B cell (primary cell): ENCODE data around the gene PIGM. TPM values are rescaled to one million over a fixed set of nuclear protein-coding genes. Genes with fewer than 3 reads are reported as not detected.

Source experiments
- ATAC-seq: fragments of 200-7000 bp; cut with Tn5 transposase; one replicate; pipeline ENCODE4 v1.10.0; 2021; ENCODE audit warnings: low read depth, mild to moderate bottlenecking, moderate number of reproducible peaks, moderate library complexity
- CTCF ChIA-PET: fragments of 350-600 bp; sonication (Branson Sonifier 250); formaldehyde crosslinking; loops from one replicate; lab custom pipeline; 2021; ENCODE audit warnings: antibody characterized with exemption, inconsistent platforms; lab: Charles Lee
- POLR2A ChIA-PET: fragments of 350-600 bp; sonication (Branson Sonifier 250); formaldehyde crosslinking; loops from one replicate; lab custom pipeline; 2021; ENCODE audit warnings: antibody characterized with exemption; lab: Charles Lee
- DNase-seq: peaks from one replicate; pipeline ENCODE4 v3.0.0; 2013
- H2AFZ ChIP-seq: 2 replicates; pipeline ENCODE4 v1.6.1; 2012; ENCODE audit warnings: mild to moderate bottlenecking, low read depth, low read length; ENCODE audit not compliant: insufficient read depth, poor library complexity, severe bottlenecking
- H3K27ac ChIP-seq, 2 donors: 1 replicate in 1 of 2; 2 replicates in 1 of 2; pipeline ENCODE4 v1.5.1; 2012 to 2013; ENCODE audit warnings: low read length in 2 of 2, mild to moderate bottlenecking in 2 of 2, moderate library complexity in 1 of 2
- H3K27me3 ChIP-seq, 4 experiments: fragments of 200-600 bp in 1 of 4; sonication (generic) in 1 of 4; replicated peaks in 1 of 4; 1 replicate in 2 of 4; 2 replicates in 2 of 4; pipeline versions ENCODE4 v1.6.1 to v1.7.0; 2013 to 2016; ENCODE audit warnings: low read length in 3 of 4, mild to moderate bottlenecking in 2 of 4, mixed read lengths in 1 of 4, moderate library complexity in 1 of 4; ENCODE audit not compliant: insufficient read depth in 4 of 4, control insufficient read depth in 3 of 4; ENCODE audit errors: control extremely low read depth in 1 of 4
- H3K36me3 ChIP-seq, 2 experiments: replicated peaks in 1 of 2; 1 replicate in 1 of 2; 2 replicates in 1 of 2; pipeline versions ENCODE4 v1.6.1 to v1.7.1; 2013; ENCODE audit warnings: low read length in 1 of 2; ENCODE audit not compliant: insufficient read depth in 2 of 2, control insufficient read depth in 1 of 2; ENCODE audit errors: control extremely low read depth in 1 of 2, extremely low read depth in 1 of 2
- H3K4me1 ChIP-seq, 2 donors: fragments of 200-600 bp in 1 of 2; sonication (generic) in 1 of 2; 1 replicate in 1 of 2; 2 replicates in 1 of 2; pipeline versions ENCODE4 v1.5.1 to v1.6.1; 2013 to 2017; ENCODE audit warnings: low read length in 2 of 2; ENCODE audit not compliant: control insufficient read depth in 2 of 2, insufficient read depth in 2 of 2
- H3K4me2 ChIP-seq: replicated peaks from 2 replicates; pipeline ENCODE3; 2012; ENCODE audit warnings: mild to moderate bottlenecking, low read depth, low read length; ENCODE audit not compliant: poor library complexity, severe bottlenecking
- H3K4me3 ChIP-seq, 5 experiments: fragments of 200-600 bp in 1 of 5; sonication (generic) in 1 of 5; 1 replicate in 3 of 5; 2 replicates in 2 of 5; pipeline versions ENCODE4 v1.5.1 to v1.7.0; 2011 to 2016; ENCODE audit warnings: low read length in 4 of 5, mild to moderate bottlenecking in 4 of 5, low read depth in 2 of 5, control low read depth in 1 of 5, moderate library complexity in 1 of 5; ENCODE audit not compliant: insufficient read depth in 1 of 5; ENCODE audit errors: control extremely low read depth in 1 of 5, extremely low read depth in 1 of 5
- H3K79me2 ChIP-seq: fragments of 200-600 bp; sonication (generic); one replicate; pipeline ENCODE4 v1.6.0; 2016; ENCODE audit warnings: low read length; ENCODE audit not compliant: control insufficient read depth, insufficient read depth
- H3K9ac ChIP-seq: fragments of 200-600 bp; sonication (generic); 2 replicates; pipeline ENCODE4 v1.6.1; 2017; ENCODE audit warnings: mild to moderate bottlenecking, low read length, moderate library complexity
- H3K9me3 ChIP-seq, 3 donors: one replicate each; pipeline versions ENCODE4 v1.6.1 to v1.7.1; 2013; ENCODE audit warnings: low read length in 2 of 3; ENCODE audit not compliant: control insufficient read depth in 2 of 3, insufficient read depth in 1 of 3; ENCODE audit errors: control extremely low read depth in 1 of 3
- H4K20me1 ChIP-seq: 2 replicates; pipeline ENCODE4 v1.6.0; 2012; ENCODE audit warnings: mild to moderate bottlenecking, low read length; ENCODE audit not compliant: insufficient read depth, control insufficient read depth, poor library complexity, severe bottlenecking
- H3K27ac Mint-ChIP-seq: one replicate; pipeline ENCODE4 v1.8.0; 2021; ENCODE audit warnings: mixed read lengths
- H3K27me3 Mint-ChIP-seq: one replicate; pipeline ENCODE4 v1.8.0; 2021; ENCODE audit warnings: mixed read lengths
- H3K4me1 Mint-ChIP-seq: one replicate; pipeline ENCODE4 v1.8.0; 2021; ENCODE audit warnings: mixed read lengths
- H3K4me3 Mint-ChIP-seq: one replicate; pipeline ENCODE4 v1.8.0; 2021; ENCODE audit warnings: mixed read lengths
- H3K9me3 Mint-ChIP-seq: one replicate; pipeline ENCODE4 v1.8.0; 2022; ENCODE audit warnings: mixed read lengths; ENCODE audit not compliant: insufficient read depth
- CTCF ChIP-seq: fragments of 200-600 bp; IDR thresholded peaks from one replicate; pipeline ENCODE4 v1.8.0; 2022; ENCODE audit warnings: antibody characterized with exemption, mild to moderate bottlenecking
- EZH2 ChIP-seq: IDR thresholded peaks from 2 replicates; pipeline ENCODE4 v1.6.1; 2012; ENCODE audit warnings: borderline replicate concordance, low read depth, mild to moderate bottlenecking, moderate library complexity, low read length; ENCODE audit not compliant: insufficient read depth, poor library complexity, severe bottlenecking
- WGBS: methylation state at CpG from one replicate; pipeline ENCODE4 v1.1.5; 2013; ENCODE audit warnings: missing lambda C conversion rate; ENCODE audit not compliant: insufficient coverage; 5-methylcytosine and 5-hydroxymethylcytosine counted together
- intact Hi-C: fragments of 100-400 bp; cut with micrococcal nuclease; formaldehyde crosslinking; loops from one replicate; pipeline ENCODE4 v1.10.0; 2022
- polyA plus RNA-seq: library from polyadenylated mRNA; depleted of rRNA; stranded (reverse); fragments of >200 nt; gene quantifications from 2 replicates; pipeline ENCODE4 v1.2.3, GENCODE V29; 2012
- total RNA-seq, 2 donors: library from RNA; stranded (reverse); fragments of 120-200 nt in 1 of 2; gene quantifications; 1 replicate in 1 of 2; 2 replicates in 1 of 2; pipeline versions ENCODE4 v1.2.3 to v1.2.4, GENCODE V29; 2013 to 2022

The PIGM gene
- total and polyA plus RNA-seq, 2 donors (not counting 1 experiment from before 2014, with no cell fraction given) = 1.4 to 7.4 TPM

GRCh38 chr1:160075836-160076235, 44.0 kb upstream of the PIGM start:
- ATAC-seq (no peak), DNase-seq (no peak)
- no peaks in the 10 kb centered on the region for H3K9me3 Mint-ChIP-seq
- no peak overlapping the region for H3K27ac Mint-ChIP-seq
- WGBS = no CpG with 5 or more reads among the region's 2 CpGs
- Histone ChIP-seq H3K4me1 (peaks cover 1% of the 10 kb centered on the region in 2 donors), H3K4me2 (no peak overlapping the region), H3K79me2 (no peaks in the 10 kb centered on the region), H3K36me3 (no peaks in the 10 kb centered on the region), H4K20me1 (no peaks in the 10 kb centered on the region), H3K27ac (no peak overlapping the region), H3K4me3 (no peak overlapping the region), H2AFZ (no peak overlapping the region), H3K27me3 (peaks cover 0 to 32% (median 25%) of the 10 kb centered on the region in 4 experiments), H3K9me3 (no peaks in the 10 kb centered on the region), H3K9ac (no peak overlapping the region)
- intact Hi-C loops = loop anchor here (5.0 kb wide), 1 partner anchor 139 kb away; no protein-coding TSS in a partner anchor
- peaks cover 55% of the 10 kb centered on the region for H3K27me3 Mint-ChIP-seq
- TF ChIP-seq CTCF (no peak), EZH2 (no peak)
- POLR2A ChIA-PET = no interaction called here
- H3K4me3 Mint-ChIP-seq = no peak overlapping the region
- CTCF ChIA-PET = interaction anchor here (4.4 to 5.4 kb wide), 2 partner anchors 10 to 30 kb away, joined by 24 to 46 read pairs; no protein-coding TSS in a partner anchor
- no peaks in the 10 kb centered on the region for H3K4me1 Mint-ChIP-seq

DNA sequence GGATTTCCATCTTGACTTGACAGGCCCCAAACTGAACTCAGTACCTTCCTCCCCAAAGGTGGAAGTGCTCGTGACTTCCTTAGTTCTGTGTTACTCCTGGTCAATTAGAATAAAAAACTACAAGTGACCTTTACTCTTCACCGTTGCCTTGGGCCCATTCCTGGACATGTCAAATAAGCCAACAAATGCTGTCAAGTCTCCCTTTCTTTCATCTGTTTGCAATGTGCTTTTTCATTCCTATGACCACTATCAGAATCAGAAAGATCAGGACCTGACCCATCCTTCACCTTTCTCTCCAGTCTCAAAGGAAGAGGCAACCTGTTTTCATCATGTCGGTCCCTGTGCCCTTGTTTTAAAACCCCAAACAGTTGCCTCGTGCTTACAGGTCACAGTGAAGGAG, 43.1 kb upstream of the PIGM start:
- WGBS = 82% methylated on average over 3 of the region's 4 CpGs
- Mint-ChIP-seq H3K4me3 (no peak overlapping the region), H3K27ac (no peak overlapping the region), H3K27me3 (peaks cover 52% of the 10 kb centered on the region), H3K9me3 (no peaks in the 10 kb centered on the region), H3K4me1 (peaks cover 7% of the 10 kb centered on the region)
- ChIA-PET CTCF (interaction anchor here (0.5 to 5.4 kb wide), 3 partner anchors 11 to 1711 kb away, joined by 3 to 24 read pairs (median 3); no protein-coding TSS in a partner anchor), POLR2A (no interaction called here)
- Histone ChIP-seq H3K36me3 (no peaks in the 10 kb centered on the region), H3K9me3 (no peaks in the 10 kb centered on the region), H4K20me1 (no peaks in the 10 kb centered on the region), H3K27me3 (peaks cover 0 to 34% (median 21%) of the 10 kb centered on the region in 4 experiments), H3K4me3 (no peak overlapping the region), H3K9ac (no peak overlapping the region), H3K79me2 (no peaks in the 10 kb centered on the region), H3K27ac (no peak overlapping the region), H3K4me2 (no peak overlapping the region), H2AFZ (no peak overlapping the region), H3K4me1 (peaks cover 7 to 8% of the 10 kb centered on the region in 2 donors)
- TF ChIP-seq EZH2 = no peak
- TF ChIP-seq CTCF = no peak
- intact Hi-C loops = loop anchor here (5.0 kb wide), 1 partner anchor 138 kb away; no protein-coding TSS in a partner anchor
- ATAC-seq (no peak), DNase-seq (no peak)
